Activated CD4-positive, alpha-beta T cell treated with anti-CD3 and anti-CD28 coated beads, Interleukin-2, amount 10 ng/mL, durations not matched to agents 24 days and 14 days (primary cell): ENCODE data around the gene ICOS. TPM values are rescaled to one million over a fixed set of nuclear protein-coding genes. Genes with fewer than 3 reads are reported as not detected.

Experiments
- DNase-seq: peaks from one replicate; pipeline ENCODE4 v3.0.0; 2022
- H3K27ac Mint-ChIP-seq: one replicate; pipeline ENCODE4 v1.8.0; 2022; ENCODE audit warnings: mild to moderate bottlenecking, mixed read lengths
- H3K27me3 Mint-ChIP-seq: one replicate; pipeline ENCODE4 v1.8.0; 2022; ENCODE audit warnings: mixed read lengths
- H3K36me3 Mint-ChIP-seq: one replicate; pipeline ENCODE4 v1.8.0; 2022; ENCODE audit warnings: low read depth, mild to moderate bottlenecking, mixed read lengths
- H3K4me1 Mint-ChIP-seq: one replicate; pipeline ENCODE4 v1.8.0; 2021; ENCODE audit warnings: mixed read lengths
- H3K4me3 Mint-ChIP-seq: one replicate; pipeline ENCODE4 v1.8.0; 2022; ENCODE audit warnings: mild to moderate bottlenecking, moderate library complexity, mixed read lengths
- H3K9me3 Mint-ChIP-seq: one replicate; pipeline ENCODE4 v1.8.0; 2021; ENCODE audit warnings: mixed read lengths
- intact Hi-C: fragments of 100-400 bp; cut with micrococcal nuclease; formaldehyde crosslinking; loops from one replicate; pipeline ENCODE4 v1.15.1; 2023
- total RNA-seq: library from RNA; stranded (reverse); gene quantifications from 2 replicates; pipeline ENCODE4 v1.2.3, GENCODE V29; 2022

Gene ICOS
- total RNA-seq, 1 donor from 2014 or later, result 111 TPM

DNA sequence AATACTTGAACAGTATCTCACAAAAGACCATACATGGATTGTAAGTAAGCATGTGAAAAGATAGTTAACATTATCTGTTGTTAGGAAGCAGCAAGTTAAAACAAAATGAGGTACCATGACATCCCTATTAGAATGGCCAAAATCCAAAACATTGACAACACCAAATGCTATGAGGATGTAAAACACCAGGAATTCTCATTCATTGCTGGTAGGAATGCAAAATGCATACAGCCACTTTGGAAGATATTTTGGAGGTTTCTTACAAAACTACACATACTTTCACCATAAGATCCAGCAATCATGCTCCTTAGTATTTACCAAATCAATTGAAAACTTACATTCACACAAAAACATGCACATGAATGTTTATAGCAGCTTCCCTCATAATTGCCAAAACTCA is 30.9 kb upstream of the ICOS start:
- H3K4me1 Mint-ChIP-seq, result peaks cover 17% of the 10 kb centered on the region
- no peak for DNase-seq
- peaks cover 12% of the 10 kb centered on the region for H3K36me3 Mint-ChIP-seq
- H3K4me3 Mint-ChIP-seq, result no peak overlapping the region
- intact Hi-C loops, result no loop called here
- no peak overlapping the region for H3K27ac Mint-ChIP-seq
- H3K9me3 Mint-ChIP-seq, result peaks cover 14% of the 10 kb centered on the region
- H3K27me3 Mint-ChIP-seq, result no peaks in the 10 kb centered on the region

DNA sequence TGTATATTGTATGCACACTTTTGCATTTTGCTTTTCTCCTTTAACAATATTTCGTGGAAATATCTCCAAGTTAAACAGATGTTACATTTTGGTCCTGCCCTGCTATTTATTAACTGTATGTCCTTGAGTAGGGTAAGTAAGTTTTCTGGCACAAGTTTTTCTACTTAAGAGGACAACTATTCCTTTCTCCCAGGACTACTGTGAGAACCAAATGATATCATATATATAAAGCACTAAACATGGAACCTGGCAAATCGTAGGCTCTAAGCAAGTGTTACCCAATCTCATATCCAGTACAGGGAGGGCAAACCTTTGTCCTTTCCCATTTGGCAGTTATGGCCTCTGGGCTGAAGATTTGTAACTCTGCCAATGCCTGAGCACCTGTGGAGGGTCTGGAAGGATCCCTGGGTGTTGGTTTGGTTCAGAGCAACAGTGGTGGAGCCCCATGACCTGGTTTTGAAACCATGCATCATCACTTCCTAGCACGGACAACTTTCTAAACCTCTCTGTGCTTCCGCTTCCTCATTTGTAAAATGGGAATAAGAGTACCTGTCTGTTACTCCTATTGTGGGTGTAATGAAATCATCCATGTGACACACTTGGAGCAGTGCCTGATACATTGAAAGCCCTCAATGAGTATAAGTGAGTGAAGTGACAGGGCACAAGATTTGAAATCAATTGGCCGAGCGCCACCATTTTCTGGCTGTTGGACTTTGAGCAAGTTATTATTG is 28.3 kb upstream of the ICOS start:
- no peak overlapping the region for H3K4me3 Mint-ChIP-seq
- intact Hi-C loops, result loop anchor here (2.0 kb wide), 1 partner anchor 17 kb away; no protein-coding TSS in a partner anchor
- H3K36me3 Mint-ChIP-seq, result peaks cover 4% of the 10 kb centered on the region
- peaks cover 17% of the 10 kb centered on the region for H3K4me1 Mint-ChIP-seq
- no peak overlapping the region for H3K27ac Mint-ChIP-seq
- no peak for DNase-seq
- H3K27me3 Mint-ChIP-seq, result peaks cover 2% of the 10 kb centered on the region
- H3K9me3 Mint-ChIP-seq, result peaks cover 3% of the 10 kb centered on the region

DNA sequence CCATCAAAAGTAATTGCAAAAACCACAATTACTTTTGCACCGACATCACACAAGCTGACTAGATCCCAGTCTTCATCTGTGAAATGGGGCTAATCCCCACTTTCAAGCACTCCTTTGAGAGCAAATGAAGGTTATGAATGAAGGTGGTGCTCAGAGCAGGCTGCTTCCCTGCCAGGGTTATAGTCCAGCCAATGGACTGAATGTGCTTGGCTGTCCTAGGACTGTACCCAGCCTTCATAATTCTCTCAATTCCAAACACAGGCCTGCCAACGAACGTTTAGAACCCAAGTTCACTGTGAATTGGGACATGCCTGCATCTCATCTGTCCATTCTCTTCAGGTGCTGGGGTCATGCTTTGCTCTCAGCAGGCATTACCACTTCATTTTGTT is 27.8 kb upstream of the ICOS start:
- peaks cover 2% of the 10 kb centered on the region for H3K36me3 Mint-ChIP-seq
- peaks cover 3% of the 10 kb centered on the region for H3K9me3 Mint-ChIP-seq
- peak overlapping the region; percentile 76 for H3K27ac Mint-ChIP-seq
- intact Hi-C loops, result loop anchor here (1.0 to 2.0 kb wide), 7 partner anchors 14 to 424 kb away; no protein-coding TSS in a partner anchor
- no peak for DNase-seq
- peaks cover 17% of the 10 kb centered on the region for H3K4me1 Mint-ChIP-seq
- H3K27me3 Mint-ChIP-seq, result peaks cover 2% of the 10 kb centered on the region
- no peak overlapping the region for H3K4me3 Mint-ChIP-seq

DNA sequence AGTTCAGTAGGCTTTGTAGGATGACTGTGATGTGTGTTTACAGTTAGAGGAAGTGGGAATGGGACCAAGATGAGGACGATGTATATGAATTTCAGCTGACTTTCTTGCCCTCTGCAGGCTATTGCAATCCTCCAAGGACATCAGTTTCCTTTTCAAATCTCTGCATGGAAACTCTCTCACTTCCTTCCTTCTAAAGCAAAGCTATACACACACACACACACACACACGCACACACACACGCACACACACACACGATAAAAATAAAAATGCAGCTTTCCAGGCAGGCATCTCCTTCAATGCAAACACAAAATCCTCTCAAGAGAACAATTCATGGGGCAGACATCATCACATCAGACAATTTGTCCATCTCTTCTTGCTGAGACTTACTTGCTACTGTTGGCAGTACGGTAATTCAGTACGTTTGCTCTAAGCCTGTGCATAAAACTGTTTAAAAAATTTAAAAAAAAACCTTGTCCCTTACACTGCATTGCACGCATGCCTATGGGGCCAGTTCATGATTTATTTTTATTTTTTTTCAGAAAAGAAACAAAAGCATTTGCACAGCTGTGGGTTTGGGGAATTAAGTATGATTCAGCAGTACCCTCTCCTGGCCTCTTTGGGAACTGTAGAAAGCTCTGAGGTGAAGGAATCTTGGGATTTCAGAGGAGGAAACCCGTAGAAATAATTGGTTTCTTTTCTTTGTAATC is 27.1 kb upstream of the ICOS start:
- intact Hi-C loops, result loop anchor here (1.0 to 2.0 kb wide), 7 partner anchors 15 to 425 kb away; no protein-coding TSS in a partner anchor
- peak; percentile 83 for DNase-seq
- Mint-ChIP-seq H3K4me3 (peak overlapping the region; percentile 63), H3K4me1 (peaks cover 19% of the 10 kb centered on the region), H3K27me3 (peaks cover 7% of the 10 kb centered on the region), H3K9me3 (peaks cover 3% of the 10 kb centered on the region), H3K36me3 (peaks cover 2% of the 10 kb centered on the region), H3K27ac (peak overlapping the region; percentile 76)

DNA sequence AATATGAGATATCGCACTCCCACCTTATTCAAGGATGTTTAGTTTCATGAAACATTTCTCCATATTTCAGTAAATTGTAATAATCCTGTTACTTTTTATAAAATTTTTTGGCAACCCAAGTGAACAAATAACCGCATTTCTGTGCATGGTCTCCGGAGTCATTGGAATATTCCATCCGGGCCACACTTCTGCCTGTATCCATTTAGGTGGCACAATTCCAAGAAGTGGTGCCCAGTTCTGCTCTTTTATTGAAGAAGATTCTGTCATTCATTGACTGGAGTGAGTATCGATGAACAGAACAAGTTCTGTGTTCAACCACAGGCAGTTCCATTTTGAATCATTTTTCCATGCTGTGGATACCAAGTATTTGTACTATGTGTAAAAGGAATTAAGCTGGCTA is 26.6 kb upstream of the ICOS start:
- Mint-ChIP-seq H3K27ac (peak overlapping the region; percentile 58), H3K27me3 (peaks cover 7% of the 10 kb centered on the region), H3K4me1 (peaks cover 22% of the 10 kb centered on the region), H3K9me3 (no peaks in the 10 kb centered on the region), H3K36me3 (no peaks in the 10 kb centered on the region), H3K4me3 (peak overlapping the region; percentile 33)
- intact Hi-C loops, result loop anchor here (1.0 to 2.0 kb wide), 7 partner anchors 16 to 426 kb away; no protein-coding TSS in a partner anchor
- DNase-seq, result no peak

DNA sequence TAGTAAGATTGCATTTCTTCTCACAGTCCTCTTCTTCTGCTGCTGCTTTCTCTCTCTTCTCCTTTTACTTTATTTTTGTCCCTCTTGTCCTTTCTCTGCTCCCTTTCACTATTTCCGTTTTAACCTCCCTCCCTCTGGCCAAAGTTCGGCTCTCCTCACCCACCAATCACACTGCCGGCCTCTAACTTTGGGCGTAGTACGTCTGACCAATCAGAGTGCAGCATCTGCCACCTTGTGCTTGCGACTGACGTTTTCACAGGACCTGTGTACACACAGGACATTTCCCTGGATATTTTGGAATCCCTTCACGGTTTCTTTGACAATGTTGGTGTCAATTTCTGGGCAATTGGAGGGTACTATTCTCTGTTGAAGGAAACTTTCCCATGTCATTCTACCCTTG is 22.6 kb upstream of the ICOS start:
- Mint-ChIP-seq H3K36me3 (no peaks in the 10 kb centered on the region), H3K4me3 (no peak overlapping the region)

DNA sequence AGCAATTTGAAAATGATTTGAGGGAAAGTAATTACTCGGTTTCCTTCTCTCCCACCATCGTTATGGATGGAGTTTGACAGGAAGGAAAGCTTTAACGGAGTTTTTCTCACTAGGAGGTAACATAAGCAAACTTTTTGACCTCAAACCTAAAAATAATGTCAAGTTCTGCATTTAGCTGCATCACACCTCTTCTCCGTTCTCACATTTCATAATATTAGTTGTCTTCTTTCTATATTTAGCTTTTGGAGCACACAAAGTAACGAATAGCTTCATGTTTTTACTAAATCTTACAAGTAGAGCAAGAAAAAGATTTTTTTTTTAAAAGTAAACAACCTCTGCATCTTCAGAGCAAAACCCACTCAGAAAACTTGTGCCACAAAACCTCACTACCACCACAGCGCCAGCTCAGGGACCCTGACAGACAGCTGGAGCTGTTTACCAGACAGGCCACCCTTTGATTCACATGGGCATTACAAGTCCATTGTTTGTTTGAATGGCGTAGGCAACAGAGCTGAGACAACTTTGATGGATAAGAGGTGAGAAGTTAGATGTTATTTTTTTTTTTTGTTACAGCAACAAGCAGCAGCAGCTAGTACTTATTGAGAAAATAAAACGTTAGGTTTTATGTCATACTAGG is 21.9 kb upstream of the ICOS start:
- Mint-ChIP-seq H3K27ac (no peak overlapping the region), H3K36me3 (no peaks in the 10 kb centered on the region), H3K9me3 (no peaks in the 10 kb centered on the region), H3K4me1 (peaks cover 34% of the 10 kb centered on the region), H3K27me3 (peaks cover 7% of the 10 kb centered on the region), H3K4me3 (no peak overlapping the region)
- DNase-seq, result no peak
- intact Hi-C loops, result no loop called here

More for the DNA sequence above, 22.6 kb upstream of the ICOS start:
- Mint-ChIP-seq H3K4me1 (peaks cover 39% of the 10 kb centered on the region), H3K9me3 (no peaks in the 10 kb centered on the region), H3K27ac (no peak overlapping the region), H3K27me3 (peaks cover 7% of the 10 kb centered on the region)
- DNase-seq, result no peak
- intact Hi-C loops, result no loop called here

DNA sequence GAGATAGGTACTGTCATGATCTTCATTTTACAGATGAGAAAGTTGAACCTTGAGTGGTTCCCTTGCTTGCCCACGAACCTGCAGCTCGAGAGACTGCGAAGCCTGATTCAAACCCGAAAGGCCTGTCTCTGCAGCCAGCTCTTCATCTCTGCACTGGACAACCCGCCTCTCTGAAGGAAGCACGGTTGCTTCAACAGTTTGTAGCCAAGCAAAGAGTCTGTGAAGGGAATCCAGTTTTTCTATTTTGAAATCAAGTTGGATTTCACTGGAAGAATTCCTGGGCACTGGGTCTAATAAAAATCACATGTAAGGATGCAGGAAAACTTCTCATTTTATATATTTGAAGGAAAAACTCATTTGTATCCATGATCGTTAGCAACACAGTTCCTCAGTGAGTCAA is 21.3 kb upstream of the ICOS start:
- Mint-ChIP-seq H3K27ac (no peak overlapping the region), H3K9me3 (no peaks in the 10 kb centered on the region), H3K36me3 (no peaks in the 10 kb centered on the region), H3K27me3 (peaks cover 7% of the 10 kb centered on the region), H3K4me3 (no peak overlapping the region), H3K4me1 (peaks cover 30% of the 10 kb centered on the region)
- DNase-seq, result no peak
- intact Hi-C loops, result no loop called here

DNA sequence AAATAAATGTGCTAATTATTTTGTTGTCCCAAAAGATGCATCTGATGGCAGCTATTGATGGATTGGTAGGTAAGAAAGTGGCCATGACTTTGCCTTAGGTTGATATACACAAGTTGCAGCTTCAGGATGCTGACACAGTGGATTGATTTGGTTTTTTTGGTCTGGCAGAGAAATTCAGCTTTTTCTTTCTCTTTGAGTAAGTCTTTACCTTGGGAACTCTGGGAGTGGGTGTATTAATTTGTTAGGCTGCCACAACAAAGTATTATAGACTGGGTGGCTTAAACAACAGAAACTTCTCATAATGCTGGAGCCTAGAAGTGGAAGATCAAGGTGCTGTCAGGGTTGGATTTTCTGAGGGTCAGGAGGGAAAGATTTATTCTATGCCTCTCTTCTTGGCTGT is 19.8 kb upstream of the ICOS start:
- DNase-seq, result no peak
- peaks cover 28% of the 10 kb centered on the region for H3K4me1 Mint-ChIP-seq
- H3K27me3 Mint-ChIP-seq, result peaks cover 7% of the 10 kb centered on the region
- intact Hi-C loops, result loop anchor here (2.0 kb wide), 1 partner anchor 18 kb away; no protein-coding TSS in a partner anchor
- no peak overlapping the region for H3K4me3 Mint-ChIP-seq
- H3K9me3 Mint-ChIP-seq, result no peaks in the 10 kb centered on the region
- no peaks in the 10 kb centered on the region for H3K36me3 Mint-ChIP-seq
- no peak overlapping the region for H3K27ac Mint-ChIP-seq

DNA sequence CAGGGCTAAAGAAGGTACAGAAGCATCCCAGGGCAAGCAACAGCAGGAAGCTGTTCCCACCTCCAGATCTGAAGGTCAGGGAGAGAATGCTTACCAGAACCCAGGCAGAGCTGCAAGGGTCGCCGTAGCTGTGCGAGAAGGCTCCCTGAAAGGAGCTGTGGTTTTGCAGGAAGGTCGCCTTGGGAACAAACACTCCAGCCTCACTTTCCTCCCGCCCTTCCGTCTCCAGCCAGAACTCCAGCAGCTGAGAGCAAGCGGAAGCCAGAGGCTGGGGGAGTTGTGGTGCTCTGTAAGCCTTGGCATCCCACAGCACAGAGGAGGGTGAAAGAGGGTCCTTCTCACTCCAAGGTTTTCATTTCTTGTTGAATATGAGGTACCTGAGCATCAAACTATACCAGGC is 18.3 kb upstream of the ICOS start:
- no peak overlapping the region for H3K27ac Mint-ChIP-seq
- no peak for DNase-seq
- H3K36me3 Mint-ChIP-seq, result no peaks in the 10 kb centered on the region
- peaks cover 7% of the 10 kb centered on the region for H3K27me3 Mint-ChIP-seq
- peaks cover 28% of the 10 kb centered on the region for H3K4me1 Mint-ChIP-seq
- no peaks in the 10 kb centered on the region for H3K9me3 Mint-ChIP-seq
- intact Hi-C loops, result no loop called here
- no peak overlapping the region for H3K4me3 Mint-ChIP-seq

DNA sequence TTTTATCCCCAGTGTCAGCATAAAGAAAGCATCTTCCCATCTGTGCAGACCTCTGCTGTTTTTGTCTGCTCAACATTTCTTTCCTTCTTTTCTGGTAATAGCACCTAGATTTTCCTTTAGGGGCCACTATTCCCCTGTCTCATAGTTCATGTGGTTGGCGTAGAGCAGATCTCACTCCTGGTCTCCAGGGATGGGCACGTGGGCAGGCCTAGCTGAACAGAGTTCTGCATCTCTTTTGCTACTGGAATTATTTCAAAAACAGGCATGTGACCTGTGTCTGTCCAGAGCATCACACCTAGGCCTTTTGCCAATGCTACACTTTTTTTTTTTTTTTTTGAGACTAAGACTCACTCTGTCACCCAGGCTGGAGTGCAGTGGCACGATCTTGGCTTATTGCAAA is 17.7 kb upstream of the ICOS start:
- Mint-ChIP-seq H3K27me3 (peaks cover 7% of the 10 kb centered on the region), H3K4me3 (no peak overlapping the region), H3K36me3 (no peaks in the 10 kb centered on the region), H3K27ac (no peak overlapping the region), H3K9me3 (no peaks in the 10 kb centered on the region), H3K4me1 (peaks cover 27% of the 10 kb centered on the region)
- no peak for DNase-seq
- intact Hi-C loops, result no loop called here

DNA sequence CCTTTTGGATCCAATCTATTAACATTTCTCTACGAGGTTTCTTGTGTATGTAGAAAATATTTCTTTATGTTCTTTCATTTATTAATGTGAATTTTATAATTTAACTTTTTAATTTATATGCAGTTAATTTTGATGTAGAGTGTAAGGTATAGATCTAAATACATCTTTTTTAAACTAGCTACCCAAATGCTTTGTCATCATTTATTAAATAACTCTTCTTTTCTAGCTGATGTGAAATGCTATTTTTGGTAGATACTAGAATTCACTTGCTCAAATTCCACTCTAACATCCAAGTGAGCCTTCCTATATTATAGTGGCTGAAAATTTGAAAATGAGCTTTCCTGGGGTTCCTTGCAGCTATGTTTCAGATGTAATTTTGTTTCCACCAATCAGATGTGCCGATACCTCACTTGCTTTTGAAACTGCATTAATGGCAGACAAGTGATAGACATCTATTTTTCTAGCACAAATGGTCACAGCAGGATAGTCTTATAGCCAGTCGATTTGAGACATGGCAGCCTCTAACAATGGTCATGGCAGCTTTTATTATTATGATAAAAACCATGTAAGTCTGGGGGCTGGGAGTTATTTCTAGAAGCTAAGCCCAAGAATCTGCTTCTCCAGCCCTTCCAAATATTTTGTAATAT is 10.9 kb upstream of the ICOS start:
- intact Hi-C loops, result no loop called here
- no peak overlapping the region for H3K4me3 Mint-ChIP-seq
- H3K36me3 Mint-ChIP-seq, result no peaks in the 10 kb centered on the region
- H3K27me3 Mint-ChIP-seq, result peaks cover 6% of the 10 kb centered on the region
- no peak for DNase-seq
- H3K4me1 Mint-ChIP-seq, result peaks cover 4% of the 10 kb centered on the region
- H3K27ac Mint-ChIP-seq, result no peak overlapping the region
- H3K9me3 Mint-ChIP-seq, result no peaks in the 10 kb centered on the region

DNA sequence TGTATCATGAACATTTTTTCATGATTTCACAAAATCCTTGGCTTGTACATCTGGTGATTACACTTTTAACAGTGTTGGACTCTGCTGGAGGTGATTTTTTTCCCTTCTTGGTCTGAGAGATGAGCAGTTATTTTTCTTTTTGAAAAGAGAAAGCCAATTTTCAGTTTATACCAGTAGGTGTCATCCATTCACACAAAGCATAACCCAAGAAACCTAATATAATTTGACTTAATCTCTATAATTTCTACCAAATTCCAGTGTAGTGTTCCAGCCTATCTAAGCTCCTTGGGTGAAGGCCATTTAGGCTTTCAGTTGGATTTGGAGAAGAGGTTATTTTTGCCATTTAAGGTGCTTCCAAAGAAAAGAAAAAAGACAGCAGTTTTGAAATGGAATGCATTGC is 7.7 kb upstream of the ICOS start:
- Mint-ChIP-seq H3K27ac (no peak overlapping the region), H3K36me3 (peaks cover 11% of the 10 kb centered on the region), H3K4me3 (no peak overlapping the region), H3K4me1 (peaks cover 20% of the 10 kb centered on the region), H3K27me3 (peaks cover 4% of the 10 kb centered on the region), H3K9me3 (peaks cover 11% of the 10 kb centered on the region)
- intact Hi-C loops, result no loop called here
- DNase-seq, result peak; percentile 55
